SHP77 treated with DMSO at 0.1 percent for 48 hours (cell line): ENCODE results near the gene MT1G.
A peak's percentile ranks its signal among the peaks of the same experiment; 100 is the strongest.
"Not testable (repeated sequence)": the region's sequence is repeated elsewhere in the genome, so short reads cannot be mapped to it uniquely, and the experiment has no call there.

ENCODE experiments used
- DNase-seq: peaks from one replicate; lab custom pipeline; 2025; lab: John Stamatoyannopoulos, UW

MT1G gene

DNA sequence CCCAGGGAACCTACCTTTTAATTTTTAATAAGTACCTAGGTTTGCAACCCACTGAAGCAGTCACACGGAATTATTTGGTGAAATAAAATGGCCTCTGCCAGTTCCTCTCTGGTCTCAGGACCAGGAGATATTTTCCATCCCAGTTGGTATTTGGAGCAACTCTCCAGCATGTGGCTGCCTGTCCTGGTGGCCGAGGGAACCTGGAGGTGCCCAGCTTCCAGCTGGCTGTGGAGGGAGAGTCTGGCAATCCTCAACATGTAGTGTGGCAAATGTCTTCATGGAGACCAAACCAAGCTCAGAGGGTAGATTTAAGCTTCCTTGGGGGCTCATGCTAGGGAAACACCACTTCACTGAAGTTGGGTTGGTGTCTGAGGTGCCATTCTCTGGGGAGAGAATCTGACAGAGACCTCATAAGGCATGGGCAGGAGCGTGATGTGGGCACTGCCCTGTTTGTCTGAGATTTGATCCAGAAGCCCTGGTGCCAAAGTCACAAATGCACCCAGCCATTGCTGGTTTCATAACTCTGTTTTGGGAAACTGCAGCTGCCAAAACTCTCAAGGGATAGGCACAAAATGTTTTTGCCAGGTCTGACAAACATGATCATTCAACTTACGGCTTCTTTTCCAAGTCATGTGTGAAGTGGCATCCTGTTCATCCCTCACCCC, 17.2 kb upstream of the MT1G start:
- DNase-seq, result no peak

DNA sequence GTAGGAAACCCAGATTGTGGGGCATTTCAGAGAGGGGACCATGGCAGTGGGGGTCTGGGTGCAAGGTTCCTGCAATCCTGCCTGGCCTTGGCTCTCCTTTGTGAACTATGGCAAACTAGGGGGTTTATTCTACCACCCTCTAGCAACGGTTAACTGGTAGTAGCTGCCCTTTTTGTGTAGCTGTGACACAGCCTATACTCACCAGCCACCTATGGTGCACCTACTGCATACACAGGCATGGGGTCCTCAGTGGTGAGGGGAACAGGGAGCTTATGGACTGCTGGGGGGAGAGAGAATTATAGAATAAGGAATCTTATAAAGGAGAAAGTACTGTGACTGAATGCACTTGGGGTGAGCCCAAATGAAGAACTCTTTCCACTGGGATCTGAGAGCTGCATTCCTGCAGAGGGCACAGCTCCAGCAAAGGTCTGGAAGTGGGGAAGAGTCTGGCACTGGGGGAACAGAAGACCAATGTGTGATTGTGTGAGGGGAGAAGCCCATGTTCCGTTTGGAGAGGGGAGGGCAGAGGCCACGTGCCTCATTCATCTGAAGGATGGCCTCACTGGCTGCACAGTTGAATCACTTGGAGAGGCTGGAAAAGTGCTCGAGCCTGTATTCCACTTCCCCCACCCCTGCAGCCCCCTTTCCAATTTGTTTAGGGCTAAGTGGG, 16.5 kb upstream of the MT1G start:
- no peak for DNase-seq

DNA sequence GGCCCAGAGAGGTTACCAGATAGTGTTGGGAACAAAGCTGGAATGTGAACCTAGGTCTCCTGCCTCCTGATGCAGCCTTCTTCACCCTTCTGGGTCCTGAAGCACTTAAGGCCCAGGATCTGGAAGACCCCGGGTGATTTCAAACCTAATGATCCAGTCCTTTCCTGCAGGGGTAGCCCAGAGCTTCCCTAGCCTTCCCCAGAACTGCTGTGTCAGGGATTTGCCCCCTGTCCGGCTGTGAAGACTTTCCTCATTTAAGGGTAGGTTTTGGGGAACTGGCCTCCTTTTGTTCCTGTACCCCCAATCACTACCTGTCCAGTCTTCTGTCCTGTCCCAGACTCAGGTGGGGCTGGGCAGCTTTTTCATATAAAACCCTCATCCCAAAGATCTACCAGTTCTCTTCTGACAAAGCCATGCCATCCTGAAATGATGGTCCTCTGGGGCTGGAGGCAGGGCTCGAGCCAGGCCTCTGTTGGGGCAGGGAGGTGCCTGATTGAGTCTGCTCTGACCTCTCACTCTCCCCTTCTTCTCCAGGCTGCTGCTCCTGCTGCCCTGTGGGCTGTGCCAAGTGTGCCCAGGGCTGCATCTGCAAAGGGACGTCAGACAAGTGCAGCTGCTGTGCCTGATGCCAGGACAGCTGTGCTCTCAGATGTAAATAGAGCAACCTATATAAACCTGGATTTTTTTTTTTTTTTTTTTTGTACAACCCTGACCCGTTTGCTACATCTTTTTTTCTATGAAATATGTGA, 15.7 kb upstream of the MT1G start:
- no peak for DNase-seq

DNA sequence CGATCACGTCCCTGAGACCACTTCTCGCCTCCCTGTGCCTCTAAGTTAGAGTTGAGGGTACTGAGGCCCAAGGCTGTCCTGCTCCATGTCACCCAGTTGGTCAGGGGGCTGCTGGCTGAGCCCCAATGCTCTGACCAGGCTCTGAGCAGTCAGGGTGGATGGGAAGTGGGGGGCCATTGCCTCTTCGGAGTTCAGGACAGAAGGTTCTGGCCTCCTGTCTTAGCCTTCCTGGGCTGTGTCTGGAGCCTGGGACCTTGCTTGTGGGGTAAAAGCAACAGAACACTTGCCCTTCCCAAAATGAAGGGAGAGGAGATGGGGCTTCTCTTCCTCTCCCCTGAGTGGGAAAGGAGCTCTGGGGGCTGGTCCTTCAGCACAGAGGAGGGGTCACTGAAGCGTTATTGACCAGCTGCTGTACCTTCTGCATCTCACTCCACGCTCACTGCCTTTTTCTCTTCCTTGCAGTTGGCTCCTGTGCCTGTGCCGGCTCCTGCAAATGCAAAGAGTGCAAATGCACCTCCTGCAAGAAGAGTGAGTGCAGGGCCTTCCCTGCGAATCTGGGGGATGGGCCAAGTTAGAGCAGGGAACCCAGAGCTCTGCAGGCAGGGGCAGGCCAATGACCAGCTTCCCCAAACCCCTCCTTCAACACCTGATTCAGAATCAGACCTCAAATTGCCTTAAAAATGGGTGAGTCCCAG, 15.0 kb upstream of the MT1G start:
- no peak for DNase-seq

DNA sequence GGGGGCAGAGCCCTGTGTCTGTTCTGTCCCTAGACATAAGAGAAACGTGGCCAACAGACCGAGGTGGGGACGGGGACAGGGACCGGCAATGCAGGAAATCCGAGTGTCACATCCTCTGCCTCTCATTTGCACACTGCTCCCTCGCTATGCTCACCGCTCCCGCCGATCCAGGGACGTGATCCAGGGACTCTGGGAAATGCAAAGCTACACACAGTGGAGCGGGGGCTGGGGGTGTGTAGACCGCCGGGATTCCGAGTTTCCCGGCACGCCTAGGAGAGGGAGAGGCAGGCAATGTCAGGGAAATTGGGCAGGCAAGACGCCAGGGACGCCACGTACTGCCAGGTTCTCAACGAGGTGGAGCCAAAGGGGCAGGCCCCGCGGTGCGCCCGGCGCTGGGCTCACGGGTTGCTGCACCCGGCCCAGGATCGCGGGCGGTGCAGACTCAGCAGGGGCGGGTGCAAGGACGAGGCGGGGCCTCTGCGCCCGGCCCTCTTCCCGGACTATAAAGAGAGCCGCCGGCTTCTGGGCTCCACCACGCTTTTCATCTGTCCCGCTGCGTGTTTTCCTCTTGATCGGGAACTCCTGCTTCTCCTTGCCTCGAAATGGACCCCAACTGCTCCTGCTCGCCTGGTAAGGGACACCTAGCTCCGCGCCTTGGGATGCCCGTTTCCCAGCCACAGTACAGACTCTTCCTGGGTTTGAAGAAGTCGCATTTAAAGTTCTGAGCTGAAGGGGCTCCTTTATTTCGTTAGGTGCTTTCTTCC, 14.3 kb upstream of the MT1G start, which contains the start of gene MT1X:
Gene MT1X (plus strand): TSS at position 532 of the 764 bp plus-strand sequence. CDS start 71 bp downstream, at position 603.
- peak; percentile 70 for DNase-seq

DNA sequence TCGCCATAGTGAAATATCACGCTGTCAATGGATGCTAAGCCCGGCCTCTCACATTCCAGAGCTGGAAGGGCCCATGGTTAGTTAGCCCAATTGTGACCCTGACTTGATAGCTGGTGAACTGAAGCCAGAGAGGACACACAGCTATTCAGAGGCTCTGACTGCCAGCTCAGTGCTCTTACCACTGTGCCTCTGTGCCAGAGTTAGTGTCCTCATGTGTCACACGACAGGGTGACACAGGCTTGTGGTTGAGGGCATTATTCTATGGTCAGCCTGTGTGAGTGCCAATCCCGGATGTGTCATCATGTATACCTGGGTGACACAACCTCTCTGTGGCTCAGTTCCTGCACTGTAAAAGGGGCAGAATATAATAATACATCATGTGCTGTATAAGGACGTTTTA, 12.0 kb upstream of the MT1G start:
- DNase-seq, result no peak

DNA sequence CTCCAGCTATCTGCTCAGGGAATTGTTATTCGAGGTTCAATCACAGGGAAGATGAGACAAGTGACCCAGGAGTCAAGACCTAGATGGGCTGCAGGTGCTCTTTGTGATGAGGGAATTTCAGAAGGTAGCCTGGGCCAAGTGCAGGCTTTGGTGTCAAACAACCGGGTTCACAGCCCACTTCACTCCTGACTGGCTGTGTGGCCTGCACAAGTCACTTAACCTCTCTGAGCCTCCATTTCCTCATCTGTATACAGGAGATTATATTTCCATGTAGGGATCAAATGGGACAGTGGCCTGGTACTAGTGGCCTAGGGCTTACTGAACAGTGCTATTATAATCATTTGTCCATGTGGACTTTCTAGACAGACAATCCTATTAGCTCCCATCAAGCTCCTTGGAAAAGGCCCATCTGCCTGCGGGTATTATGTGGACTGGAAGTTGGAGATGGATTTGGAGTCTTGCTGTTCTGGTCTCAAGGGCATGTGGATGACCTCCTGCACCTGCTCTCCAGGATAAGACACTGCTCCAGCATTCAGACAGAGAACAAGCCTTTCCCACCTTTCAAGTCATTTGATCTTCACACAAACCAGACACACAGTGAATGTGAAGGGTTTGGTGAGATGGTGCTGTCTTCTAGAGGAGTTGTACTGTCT, 11.3 kb upstream of the MT1G start:
- DNase-seq, result no peak

DNA sequence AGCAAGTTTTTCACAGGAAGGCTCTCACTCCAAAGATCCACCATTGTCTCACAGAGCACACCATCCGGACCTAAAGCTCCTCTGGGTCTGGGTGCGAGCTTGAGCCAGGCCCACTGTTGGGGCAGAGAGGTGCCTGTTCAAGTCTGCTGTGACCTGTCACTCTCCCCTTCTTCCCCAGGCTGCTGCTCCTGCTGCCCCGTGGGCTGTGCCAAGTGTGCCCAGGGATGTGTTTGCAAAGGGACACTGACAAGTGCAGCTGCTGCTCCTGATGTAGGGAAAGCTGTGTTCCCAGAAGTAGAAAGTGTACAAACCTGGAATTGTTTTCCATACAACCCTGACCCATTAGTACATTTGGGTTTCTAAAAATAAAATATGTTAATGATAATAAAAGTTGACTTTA, 9.6 kb upstream of the MT1G start:
- DNase-seq, result no peak

DNA sequence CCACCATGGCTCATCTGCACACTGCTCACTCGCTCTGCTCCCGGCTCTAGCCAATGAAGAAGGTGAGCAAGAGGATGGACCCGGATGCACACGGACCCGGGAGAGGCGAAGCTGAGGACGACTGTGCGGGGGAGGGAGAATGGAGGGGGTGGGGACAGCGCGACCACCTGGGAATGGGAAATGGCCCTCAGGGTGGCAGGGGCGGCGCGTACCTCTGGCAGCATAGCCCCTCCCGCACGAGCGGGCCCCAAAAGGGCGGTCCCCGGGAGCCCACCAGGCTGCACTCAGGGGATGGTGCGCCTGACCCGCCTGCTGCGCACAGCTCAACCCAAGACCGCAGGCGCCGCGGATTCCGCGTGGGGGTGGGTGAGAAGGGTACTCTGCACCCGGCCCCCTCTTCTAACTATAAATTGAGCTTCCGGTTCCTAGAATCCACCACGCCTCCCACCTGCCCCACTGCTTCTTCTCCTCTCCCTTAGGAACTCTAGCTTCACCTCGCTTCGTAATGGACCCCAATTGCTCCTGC, 7.9 kb upstream of the MT1G start:
- no peak for DNase-seq

DNA sequence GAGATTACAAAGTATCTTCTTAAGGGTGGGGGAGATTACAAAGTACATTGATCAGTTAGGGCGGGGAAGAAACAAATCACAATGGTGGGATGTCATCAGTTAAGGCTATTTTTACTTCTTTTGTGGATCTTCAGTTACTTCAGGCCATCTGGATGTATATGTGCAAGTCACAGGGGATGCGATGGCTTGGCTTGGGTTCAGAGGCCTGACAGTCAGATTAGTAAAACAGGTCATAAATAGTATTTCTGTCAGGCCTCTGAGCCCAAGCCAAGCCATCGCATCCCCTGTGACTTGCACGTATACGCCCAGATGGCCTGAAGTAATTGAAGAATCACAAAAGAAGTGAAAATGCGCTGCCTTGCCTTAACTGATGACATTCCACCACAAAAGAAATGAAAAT, 6.7 kb upstream of the MT1G start:
- not testable (repeated sequence) for DNase-seq

DNA sequence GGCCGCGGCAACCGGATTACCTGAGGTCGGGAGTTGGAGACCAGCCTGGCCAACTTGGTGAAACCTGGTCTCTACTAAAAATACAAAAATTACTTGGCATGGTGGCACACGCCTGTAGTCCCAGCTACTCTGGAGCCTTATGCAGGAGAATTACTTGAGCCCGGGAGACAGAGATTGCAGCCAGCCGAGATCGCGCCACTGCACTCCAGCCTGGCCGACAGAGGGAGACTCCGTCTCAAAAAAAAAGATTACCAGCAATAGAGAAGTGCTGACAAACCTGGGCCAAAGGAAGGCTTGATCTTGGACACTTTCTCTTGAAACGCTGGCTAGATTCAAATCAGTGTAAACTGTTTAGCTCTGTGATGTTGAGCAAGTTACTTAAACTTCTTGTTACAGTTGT, 6.1 kb upstream of the MT1G start:
- DNase-seq, result no peak

DNA sequence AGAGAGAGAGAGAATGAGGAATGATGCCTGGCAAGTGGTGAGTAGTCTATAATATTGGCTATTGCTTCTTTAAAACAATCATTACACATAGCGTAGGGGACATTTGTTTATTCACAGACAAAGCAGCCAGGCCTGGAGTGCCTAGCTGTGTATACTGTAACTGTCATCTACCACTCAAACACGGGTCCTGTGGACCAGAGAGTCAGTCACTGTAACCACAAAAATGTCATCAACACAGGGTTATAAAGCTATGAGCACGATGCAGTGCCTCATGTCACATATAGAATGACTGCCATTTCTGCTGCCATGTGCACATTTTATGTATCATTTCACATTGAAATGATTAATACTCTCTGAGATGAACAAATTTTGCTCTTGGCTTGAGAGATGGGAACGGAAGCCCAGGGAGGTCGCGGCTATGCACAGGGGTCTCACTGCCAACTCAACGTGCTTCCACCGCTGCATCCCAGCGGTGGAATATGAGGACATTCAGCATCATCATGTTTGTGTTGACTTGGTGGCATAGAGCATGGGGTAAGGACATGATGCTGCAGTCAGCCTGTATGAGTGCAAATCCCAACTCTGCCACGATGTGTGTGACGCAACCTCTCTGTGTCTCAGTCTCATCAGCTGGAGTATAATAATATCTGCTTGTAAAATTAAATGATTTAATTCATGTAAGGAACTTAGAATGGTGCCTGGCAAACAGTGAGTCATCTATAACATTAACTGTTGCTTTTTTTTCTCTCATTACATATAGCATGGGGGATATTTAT, 5.1 kb upstream of the MT1G start:
- DNase-seq, result no peak

DNA sequence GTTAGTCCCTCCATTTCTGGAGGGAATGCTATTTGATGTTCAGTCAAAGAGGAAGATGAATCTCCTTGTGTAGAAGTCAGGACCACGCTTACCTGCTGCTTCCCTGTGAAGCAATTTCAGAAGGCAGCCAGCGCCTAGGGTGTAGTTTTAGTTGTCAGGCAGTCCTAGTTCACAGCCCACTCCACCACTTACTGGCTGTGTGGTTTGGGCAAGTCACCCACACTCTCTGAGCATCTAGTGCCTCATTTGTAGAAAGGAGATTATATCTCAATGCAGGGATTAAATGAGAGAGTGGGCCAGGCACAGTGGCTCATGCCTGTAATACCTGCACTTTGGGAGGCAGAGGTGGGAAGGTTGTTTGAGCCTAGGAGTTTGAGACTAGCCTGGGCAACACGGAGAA, 4.3 kb upstream of the MT1G start:
- DNase-seq, result not testable (repeated sequence)

DNA sequence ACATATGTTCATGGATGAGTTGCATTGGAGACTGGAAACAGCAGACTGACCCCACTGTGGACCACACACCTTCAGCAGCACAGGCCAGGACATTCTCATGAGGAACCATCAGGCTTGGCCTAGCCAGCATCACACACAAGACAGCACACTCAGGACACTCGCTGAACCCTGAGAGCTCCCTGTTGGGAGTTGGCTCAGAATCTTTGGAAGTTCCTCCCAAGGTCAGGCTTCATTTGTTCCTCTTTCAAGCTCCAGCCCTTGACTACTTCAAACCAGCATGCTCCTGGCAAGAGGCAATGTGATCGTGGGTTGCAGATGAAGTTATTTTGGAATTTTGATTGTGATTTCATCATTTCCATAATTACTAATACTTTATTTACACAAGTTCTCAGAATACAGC, 3.8 kb upstream of the MT1G start:
- not testable (repeated sequence) for DNase-seq

DNA sequence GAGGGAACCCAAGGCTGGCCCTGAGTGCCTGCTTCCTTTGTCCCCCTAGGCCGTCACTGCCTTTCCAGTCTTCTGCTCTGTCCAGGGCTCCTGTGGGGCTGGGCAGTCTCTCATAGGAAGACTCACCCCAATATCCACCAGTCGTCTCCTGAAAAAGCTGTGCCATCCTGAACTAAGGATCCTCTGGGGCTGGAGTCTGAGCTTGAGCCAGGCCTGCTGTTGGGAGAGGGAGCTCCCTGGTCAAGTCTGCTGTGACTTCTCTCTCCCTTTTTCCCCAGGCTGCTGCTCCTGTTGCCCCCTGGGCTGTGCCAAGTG, 2.7 kb upstream of the MT1G start:
- DNase-seq, result no peak

DNA sequence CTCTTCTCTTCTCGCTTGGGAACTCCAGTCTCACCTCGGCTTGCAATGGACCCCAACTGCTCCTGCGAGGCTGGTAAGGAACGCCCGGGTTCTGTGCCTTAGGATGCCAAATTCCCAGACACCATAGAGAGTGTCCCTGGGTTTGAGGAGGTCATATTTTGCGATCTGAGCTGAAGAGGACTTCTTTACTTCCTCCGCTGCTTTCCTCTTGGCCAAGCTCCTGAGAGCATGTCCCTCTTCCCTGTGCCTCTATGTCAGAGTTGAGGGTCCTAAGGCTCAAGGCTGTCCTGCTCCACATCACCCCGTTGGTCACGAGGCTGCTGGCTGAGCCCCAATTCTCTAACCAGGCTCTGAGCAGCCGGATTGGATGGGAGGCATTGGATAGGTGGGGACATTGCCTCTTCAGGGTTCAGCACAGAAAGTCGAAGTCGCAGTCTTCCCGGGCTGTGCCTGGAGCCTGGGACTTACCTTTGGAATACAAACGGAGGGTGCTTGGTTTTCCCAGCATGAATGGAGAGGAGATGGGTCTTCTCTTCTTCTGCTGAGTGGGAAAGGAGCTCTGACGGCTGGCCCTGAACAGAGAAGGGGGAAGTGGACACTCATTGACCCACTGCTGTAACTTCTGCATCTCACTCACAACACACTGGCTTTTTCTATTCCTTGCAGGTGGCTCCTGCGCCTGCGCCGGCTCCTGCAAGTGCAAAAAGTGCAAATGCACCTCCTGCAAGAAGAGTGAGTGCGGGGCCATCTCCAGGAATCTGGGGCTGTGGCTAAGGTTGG, 2.2 kb upstream of the MT1G start:
- DNase-seq, result no peak

DNA sequence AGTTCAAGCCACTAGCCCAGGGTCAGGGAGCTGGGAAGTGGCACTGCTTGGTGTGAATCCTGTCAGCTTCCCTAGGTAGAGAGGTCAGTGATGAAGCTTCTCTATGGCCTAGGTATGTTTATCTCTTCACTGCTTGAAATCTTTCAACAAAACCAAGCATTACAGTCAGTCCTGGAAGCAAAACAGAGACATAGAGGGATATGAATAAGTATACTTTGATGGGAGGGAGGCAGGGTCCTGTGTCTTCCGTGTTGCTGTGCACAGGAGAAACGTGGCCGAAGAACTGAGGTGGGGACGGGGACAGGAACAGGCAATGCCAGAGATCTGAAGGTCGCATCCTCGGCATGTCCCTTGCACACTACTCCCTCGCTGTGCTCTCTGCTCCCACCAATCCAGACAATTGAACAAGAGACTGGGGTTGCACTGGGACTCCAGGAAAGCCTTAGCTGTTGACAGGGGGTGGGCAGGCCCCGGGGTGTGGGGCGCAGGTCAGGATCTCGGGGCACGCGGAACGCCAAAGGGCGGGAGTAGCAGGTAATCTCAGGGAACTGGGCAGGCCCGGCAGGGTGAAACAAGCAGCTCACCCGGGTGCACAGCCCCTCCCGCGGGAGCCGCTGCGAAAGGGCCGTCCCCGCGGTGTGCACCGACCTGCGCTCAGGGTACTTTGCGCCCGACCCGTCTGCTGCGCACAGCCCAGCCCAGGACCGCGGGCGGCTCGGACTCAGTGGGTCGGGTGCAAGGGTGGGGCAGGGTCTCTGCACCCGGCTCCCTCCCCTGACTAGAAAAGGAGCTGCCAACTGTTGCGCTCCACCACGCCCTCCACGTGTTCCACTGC, 1.4 kb upstream of the MT1G start, which contains the start of gene MT1H:
Gene MT1H (plus strand): TSS at position 810 of the 835 bp plus-strand sequence. CDS start 71 bp downstream, outside the sequence.
- no peak for DNase-seq
